ENCODE data around the gene NOCT.
"Not testable (repeated sequence)": the region's sequence is repeated elsewhere in the genome, so short reads cannot be mapped to it uniquely, and the experiment has no call there.

NOCT gene

DNA sequence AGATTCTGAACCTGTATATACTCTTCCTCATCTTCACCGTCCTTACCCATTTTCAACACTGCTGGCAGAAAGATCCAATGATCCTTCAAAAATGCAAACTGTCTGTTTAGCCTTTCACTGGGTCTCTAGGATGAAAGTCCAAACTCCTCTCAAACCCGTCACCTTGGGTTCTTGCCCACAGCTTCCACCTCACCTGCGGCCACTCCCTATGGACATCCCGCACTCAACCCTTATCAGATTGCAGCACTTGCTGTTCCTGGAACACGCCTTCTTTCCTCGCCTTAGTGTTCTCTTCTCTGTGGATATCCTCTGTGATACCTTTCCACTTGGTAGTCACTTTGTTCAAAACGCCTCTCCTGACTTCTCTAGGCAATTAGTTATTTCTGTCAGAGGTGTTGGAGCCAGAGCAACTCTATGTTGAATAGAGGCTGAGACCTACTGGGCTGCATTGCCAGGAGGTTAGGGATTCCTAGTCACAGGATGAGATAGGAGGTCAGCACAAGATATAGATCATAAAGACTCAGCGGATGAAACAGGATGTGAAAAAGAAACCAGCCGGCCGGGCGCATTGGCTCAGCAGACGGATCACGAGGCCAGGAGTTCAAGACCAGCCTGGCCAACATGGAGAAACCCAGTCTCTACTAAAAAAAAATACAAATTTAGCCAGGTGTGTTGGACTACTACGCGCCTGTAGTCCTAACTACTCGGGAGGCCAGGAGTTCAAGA is 4.2 kb upstream of the NOCT start:
- no peak for DNase-seq (ENCODE audit: low read depth)

DNA sequence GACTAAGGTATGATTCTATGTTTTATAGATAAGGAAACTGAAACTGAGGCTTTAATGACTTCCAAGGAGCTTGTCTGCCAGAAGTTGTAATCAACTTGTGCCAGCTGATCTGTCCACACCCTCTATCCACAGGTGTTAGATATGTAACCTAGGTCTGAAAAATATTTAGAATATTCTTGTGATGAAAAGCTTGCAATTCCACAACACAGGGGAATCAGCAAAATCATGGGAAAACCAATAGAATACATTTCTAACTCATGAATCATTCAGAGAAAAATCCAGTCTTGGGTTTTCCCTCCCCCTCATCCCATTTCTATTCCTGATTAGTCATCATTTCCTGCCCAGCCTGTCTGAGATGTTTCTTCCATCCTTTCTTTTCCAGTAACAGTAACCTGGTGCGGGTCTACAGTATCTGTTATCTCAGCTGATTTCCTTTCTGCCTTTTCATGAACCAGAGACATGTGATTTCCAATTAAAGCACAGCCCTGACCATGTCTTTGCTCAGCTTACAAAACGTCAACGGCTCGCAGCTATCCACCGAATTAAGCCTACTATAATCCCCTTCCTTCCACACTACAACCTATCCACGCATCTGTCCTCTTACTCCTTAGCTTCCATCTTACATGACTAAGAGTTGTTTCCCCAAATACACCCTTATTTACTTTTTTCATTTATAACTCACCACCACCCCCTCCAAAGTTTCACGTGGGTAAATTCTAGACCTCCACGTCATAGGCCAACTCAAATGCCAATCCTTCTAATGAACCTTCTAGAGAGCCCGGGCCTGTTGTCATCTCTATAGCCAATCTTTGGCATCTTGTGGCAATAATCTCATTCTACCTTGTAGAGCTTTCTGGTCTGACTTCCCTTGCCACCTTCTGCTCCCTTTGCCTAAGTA is 961 bp upstream of the NOCT start:
- peak; percentile 95 for DNase-seq (ENCODE audit: low read depth)

DNA sequence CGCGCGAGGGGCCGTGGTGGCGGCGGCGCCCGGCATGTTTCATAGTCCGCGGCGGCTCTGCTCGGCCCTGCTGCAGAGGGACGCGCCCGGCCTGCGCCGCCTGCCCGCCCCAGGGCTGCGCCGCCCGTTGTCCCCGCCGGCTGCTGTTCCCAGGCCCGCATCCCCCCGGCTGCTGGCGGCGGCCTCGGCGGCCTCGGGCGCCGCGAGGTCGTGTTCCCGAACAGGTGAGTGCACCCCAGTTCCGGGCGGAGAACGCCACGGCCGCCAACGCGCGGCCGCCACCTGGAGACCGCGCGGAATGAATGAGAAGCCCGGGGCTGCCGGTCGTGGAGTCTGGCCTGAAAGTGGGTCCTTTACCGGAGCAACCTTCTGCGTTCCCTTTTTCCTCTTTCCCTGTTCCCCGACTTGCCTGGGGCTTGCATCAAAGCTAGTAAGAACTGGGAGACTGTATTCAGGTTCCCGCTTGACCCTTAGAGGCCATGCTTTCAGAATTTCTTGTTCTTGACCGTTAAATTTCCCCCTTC is 429 bp downstream of the NOCT start:
- no peak for DNase-seq (ENCODE audit: low read depth)

DNA sequence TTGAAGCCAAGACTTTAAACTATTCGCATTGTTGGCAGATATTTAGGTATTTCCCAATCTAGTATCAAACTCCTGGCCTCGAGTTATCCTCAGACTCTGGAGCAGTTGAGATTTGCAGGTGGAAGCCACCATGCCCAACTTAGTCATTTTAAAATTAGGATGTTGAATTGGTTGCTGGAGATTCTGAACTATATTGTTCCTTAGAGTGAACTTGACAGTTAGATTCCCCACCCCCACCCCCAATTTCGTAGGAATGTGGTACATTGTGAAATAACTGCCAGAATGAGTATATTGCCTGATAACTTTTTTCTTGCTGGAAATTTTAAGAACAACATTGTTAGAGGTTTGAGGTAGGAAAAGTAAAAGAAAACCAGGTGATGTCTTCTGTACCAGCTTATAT is 2.3 kb downstream of the NOCT start:
- no peak for DNase-seq (ENCODE audit: low read depth)

DNA sequence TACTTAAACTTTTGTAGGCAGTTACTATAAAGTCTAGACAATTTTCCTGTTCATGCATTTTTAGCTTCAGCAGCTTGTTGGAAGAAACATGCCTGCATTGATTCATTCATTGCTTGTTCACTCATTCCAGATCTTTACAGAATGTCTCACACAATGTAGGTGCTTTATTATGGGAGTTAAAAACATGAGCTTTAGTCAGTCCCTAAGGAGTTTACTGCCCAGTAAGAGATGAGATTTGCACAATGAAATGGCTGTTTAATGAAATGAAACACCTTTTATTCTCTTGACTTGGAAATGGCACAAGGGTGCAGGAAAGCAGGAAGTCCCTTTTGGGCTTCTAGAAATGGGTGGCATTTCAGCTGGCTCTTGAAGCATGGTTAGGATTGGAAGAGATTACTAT is 2.9 kb downstream of the NOCT start:
- DNase-seq (ENCODE audit: low read depth) = no peak

DNA sequence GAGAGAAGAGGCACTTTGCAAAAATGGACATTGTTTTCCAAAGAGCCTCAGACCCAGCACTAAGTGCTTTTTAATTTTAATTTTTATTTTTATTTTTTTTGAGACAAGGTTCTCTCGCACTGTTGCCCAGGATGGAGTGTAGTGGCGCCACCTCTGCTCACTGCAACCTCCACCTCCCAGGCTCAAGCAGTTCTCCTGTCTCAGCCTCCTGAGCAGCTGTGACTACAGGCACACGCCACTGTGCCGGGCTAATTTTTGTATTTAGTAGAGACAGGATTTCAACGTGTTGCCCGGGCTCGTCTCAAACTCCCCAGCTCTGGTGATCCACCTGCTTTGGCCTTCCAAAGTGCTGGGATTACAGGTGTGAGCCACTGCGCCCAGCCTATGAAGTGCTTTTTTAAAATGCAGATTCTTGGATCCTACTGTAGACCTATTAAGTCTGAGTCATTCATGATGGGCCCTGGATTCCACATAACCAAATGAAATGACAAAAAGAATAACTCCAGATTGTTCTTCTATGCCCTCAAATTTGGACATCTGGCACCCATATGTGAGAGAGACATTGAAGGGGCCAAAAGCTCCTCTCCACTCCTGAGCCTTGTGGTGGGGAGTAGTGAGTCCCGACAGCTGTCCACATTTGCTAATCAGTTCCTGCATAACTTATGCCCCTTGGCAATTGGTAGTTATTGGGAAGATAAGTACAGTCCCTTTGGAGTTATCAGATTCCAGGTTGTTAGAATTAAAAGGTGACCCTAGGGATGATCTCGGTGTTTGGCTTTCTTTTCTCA is 3.6 kb downstream of the NOCT start:
- no peak for DNase-seq (ENCODE audit: low read depth)

DNA sequence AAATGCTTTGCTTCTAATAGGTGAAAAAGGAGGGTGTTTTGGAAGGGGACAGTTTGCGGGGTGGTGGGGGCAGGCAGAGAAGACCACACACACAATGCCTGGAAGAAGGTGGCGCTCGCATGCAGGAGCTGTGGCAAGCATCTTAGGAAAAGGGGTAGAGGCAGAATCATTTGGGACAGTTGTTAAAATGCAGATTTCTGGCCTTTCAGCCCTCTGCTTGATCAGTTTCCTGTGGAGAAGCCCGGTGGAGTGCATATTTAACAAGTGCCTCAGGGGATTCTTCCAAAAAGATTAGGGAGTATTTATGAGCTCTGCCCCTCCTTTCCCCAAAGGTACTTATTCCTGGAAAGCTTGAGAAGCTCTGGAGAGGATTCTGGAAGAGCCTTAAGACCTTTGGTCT is 4.8 kb downstream of the NOCT start:
- no peak for DNase-seq (ENCODE audit: low read depth)

DNA sequence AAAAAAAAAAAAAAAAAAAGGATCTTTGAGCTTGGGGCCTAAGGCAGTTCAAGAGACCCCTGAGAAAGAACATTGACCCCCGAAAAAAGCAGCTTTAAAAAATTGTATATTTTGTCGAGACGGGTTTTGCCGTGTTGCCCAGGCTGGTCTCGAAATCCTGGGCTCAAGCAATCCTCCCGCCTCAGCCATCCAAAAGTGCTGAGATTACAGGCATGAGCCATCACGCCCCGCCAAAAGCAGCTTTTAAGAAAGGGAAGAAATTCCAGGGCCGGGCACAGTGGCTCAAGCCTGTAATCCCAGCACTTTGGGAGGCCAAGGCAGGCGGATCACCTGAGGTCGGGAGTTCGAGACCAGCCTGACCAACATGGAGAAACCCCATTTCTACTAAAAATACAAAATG is 5.5 kb downstream of the NOCT start:
- not testable (repeated sequence) for DNase-seq (ENCODE audit: low read depth)

DNA sequence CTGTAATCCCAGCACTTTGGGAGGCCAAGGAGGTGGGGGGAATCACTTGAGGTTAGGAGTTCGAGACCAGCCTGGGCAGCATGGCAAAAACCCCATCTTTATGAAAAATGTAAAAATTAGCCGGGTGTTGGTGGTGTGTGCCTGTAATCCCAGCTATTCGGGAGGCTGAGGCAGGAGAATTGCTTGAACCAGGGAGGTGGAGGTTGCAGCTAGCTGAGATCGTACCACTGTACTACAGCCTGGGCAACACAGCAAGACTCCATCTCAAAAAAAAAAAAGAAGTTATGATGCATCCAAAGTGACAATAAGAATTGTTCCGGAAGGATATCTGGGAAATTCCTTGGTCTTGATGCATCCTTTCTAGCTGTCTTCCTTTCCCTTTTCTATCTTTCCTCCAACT is 7.3 kb downstream of the NOCT start:
- DNase-seq (ENCODE audit: low read depth) = no peak

DNA sequence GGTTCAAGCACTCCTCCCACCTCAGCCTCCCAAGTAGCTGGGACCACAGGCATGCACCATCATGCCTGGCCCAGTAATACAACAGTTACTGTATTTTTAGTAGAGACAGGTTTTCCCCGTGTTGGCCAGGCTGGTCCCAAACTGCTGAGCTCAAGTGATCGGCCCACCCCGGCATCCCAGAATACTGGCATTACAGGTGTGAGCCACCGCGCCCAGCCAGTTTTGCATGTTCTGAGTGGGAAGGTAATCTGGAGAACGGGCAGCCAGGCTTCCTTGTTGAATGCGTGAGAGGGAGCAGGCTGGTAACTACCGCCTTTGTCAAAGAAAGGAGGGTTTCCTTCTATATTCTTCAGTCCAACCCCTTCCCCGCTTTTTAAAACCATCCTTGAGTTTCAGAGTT is 9.1 kb downstream of the NOCT start:
- no peak for DNase-seq (ENCODE audit: low read depth)

DNA sequence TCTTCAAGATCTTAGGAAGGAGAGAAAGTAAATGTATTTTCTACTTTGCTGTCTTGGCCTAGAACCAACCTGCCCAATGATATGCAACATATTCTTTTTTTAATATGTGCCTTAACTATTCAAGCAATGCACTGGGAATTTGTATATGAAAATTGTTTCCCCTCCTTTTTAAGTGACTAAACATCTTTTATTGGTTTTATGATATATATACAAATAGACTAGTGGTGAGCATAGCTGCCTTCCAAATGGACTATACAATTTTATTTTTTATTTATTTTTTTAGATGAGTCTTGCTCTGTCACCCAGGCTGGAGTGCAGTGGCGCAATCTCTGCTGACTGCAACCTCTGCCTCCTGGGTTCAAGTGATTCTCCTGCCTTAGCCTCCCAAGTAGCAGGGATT is 10.3 kb downstream of the NOCT start:
- no peak for DNase-seq (ENCODE audit: low read depth)

DNA sequence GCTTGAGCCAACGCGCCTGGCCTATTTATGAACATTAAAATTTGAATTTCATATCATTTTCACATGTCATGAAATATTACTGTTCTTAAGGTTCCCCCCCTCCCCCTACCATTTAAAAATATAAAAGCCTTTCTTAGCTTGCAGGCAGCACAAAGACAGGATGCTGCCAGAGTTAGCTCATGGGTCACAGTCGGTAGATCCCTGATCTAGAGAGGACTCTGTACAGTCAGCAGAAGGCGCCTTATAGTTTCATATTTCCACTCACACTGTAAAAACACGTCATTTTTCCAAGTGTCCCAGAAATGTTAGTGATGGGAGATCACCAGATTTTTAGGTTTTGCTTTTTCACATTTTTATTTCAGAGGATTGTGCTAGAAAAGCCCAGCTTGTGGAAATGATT is 12.2 kb downstream of the NOCT start:
- no peak for DNase-seq (ENCODE audit: low read depth)

DNA sequence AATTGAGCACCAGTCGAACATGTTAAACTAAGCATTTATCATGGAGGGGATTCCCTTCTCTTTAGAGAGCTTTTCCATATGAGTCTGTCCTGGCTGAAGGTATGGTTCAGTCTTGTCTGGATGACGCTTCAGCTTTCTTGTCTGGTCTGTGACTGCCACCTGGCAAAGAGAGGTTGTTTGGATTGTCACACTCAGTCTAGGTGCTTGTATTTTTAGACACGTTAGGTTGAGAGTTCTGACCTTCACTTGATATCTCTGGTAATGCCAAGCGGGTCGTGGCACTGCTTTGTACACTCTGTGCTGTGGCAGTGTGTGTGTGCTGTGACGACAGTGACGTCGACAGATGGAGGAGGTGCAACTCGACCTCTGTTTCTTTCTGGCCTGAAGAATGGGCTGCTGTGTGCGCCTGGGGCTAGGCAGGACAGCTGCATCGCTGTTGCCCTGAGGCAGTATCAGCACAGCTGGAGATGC is 12.6 kb downstream of the NOCT start:
- no peak for DNase-seq (ENCODE audit: low read depth)

DNA sequence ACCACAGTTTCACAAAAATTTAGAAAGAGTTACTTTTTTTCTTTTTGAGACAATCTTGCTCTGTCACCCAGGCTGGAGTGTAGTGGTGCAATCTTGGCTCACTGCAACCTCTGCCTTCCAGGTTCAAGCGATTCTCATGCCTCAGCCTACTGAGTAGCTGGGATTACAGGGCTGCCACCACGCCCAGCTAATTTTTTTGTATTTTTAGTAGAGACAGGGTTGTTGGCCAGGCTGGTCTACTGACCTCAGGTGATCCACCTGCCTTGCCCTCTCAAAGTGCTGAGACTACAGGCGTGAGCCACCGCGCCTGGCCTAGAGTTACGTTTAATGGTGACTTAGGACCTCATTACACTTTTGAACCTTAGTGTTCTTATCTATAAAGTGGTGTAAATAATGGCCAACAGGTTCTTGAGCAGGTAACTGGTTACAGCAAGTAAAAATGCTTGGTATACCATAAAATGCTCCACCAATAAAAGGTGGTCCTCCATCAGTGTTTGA is 14.3 kb downstream of the NOCT start:
- not testable (repeated sequence) for DNase-seq (ENCODE audit: low read depth)

DNA sequence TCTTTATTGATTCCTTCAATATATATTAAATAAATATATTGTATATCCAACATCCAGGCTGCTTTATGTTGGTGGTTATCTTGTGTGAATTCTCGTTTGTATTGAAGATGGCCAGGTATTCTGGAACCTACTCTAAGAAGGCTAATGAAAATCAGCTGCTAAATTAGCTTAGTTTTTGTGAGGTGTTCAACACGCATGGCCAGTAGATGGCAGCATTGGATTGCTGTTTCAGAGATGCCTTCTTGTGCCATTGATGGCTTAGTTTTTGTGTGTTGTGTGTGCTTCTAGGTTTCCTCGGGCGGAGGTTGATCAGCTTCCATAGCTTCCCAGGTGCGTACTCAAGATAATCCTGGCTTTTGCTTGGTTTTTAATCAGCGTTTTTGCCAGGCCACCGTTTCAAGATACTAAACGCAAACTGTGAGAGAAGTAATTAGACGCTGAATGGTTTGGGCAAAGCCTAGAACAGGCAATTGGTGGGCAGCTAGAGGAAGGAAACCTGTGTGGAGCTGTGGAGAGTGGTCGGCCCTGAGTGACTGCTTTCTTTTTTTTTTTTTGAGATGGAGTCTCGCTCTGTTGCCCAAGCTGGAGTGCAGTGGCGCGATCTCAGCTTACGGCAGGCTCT is 15.1 kb downstream of the NOCT start:
- DNase-seq (ENCODE audit: low read depth) = peak; percentile 52

DNA sequence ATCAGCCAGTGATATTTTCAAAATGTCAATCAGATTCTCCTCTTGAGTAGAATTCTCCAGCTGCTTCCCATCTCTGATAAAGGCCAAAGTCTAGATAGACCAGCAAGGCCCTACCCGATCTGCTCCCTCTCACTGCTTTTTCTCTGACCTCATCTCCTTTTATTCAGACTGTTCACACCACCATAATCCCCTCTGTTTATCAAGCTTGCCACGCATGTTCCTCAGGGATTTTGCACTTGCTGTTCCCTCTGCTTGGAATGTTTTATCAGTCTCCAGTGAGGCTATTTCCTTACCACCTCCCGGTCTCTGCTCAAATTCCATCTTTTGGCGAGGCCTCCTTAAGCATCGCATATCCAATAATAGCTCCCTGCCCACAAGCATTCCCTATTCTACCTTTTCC is 20.1 kb downstream of the NOCT start:
- DNase-seq (ENCODE audit: low read depth) = no peak

DNA sequence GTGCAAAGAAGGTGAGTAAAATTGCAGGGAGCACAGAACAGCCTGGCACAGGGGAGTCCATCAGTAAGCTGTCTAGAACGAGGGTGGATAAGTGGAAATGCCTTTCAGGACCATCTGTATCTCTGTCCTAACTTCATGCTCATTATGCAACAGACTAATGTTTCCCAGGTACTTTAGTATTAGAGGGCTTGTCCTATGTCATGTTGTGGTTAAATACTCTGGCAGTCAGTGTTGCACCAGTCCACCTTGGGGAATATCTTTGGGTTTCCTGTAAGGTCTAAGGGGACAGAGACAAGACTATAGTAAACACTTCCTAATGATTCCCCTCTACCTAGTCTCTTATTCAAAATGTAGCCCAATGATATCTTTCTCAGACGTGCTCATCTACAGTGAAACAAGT is 21.3 kb downstream of the NOCT start:
- no peak for DNase-seq (ENCODE audit: low read depth)

DNA sequence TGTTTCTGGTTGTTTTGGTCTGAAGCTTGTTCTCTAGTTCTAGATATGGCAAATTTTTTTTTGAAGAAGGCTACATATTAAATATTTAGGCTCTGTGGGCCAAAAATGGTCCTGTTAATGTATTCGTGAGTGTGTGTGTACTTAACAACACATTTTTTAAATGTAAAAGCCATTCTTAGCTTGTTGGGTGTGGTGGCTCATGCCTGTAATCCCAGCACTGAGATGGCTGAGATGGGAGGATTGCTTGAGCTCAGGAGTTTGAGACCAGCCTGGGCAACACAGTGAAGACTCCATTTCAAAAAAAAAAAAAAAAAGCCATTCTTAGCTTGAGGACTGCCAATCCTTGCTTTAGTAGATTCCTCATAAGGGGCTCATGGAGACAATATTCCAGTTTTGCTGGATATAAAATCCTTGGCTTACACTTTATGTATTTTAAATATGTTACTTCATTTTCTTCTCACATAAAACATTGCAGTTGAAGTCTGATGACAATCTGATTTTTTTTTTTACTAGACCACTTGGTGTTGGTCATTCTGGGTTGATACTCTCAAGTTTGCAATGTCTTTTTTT is 23.4 kb downstream of the NOCT start:
- no peak for DNase-seq (ENCODE audit: low read depth)

DNA sequence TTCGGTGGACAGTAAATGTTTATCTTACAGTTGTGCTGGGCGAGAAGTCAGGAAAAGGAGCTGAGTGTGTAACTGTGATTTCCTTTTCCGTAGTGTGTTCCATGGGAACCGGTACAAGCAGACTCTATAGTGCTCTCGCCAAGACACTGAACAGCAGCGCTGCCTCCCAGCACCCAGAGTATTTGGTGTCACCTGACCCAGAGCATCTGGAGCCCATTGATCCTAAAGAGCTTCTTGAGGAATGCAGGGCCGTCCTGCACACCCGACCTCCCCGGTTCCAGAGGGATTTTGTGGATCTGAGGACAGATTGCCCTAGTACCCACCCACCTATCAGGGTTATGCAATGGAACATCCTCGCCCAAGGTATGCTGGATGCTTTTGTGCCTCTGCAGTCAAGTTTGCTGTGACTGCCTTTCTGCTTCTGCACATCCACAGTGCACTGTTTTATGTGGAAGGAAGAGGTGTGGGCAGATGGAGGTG is 27.4 kb downstream of the NOCT start:
- DNase-seq (ENCODE audit: low read depth) = no peak

DNA sequence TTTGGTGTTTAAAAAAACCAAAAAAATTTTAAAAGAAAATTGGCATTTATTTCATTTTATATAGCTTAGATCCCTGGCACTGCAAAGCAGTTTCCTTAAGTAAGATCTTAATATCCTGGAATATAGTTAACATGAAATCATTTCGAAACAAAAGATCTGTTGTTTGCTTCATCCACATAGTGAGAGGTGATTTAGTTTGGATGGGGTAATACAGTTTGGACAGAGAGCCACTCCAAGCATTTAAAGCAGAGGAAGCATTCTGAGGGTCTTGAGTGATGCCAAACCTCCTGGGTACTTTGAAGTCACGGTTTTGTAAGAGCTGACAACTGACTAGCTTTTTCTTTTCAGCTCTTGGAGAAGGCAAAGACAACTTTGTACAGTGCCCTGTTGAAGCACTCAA is 28.7 kb downstream of the NOCT start:
- DNase-seq (ENCODE audit: low read depth) = no peak

DNA sequence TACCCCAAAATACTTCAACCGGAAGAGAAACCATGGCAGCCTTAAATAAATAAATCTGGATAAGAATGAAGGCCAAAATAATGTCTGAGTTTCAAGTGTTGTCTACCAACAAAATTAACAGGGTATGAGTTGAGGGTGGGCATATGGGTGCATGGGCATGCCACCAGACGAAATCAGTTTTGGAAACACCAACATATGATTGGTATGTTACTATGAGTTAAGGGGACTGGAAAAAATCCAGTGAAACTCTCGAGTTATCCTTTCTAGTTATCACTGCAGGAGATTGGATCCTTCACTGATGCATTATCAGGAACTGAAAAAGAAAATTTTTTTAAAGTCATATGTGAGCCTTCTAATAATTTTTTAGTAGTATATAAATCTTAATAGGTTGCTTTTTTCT is 32.4 kb downstream of the NOCT start:
- no peak for DNase-seq (ENCODE audit: low read depth)
